ENCODE measurements around the gene SELENOK. TPM values are rescaled to one million over a fixed set of nuclear protein-coding genes. Genes with fewer than 3 reads are reported as not detected.

The SELENOK gene
- total and polyA plus RNA-seq, 2 donors (not counting 3 experiments of a cell fraction or from before 2014, with no cell fraction given), result 26.1 to 35.2 TPM

- Histone ChIP-seq H4K20me1 (replicated peaks; ENCODE audit: control insufficient read depth, extremely low read depth, insufficient read depth, low read length) (no peaks in the 10 kb centered on the region), H3K9me1 (replicated peaks; ENCODE audit: control insufficient read depth, extremely low read depth, insufficient read depth, low read length) (no peaks in the 10 kb centered on the region), H3K36me3 (ENCODE audit: control insufficient read depth in 2 of 2, extremely low read depth in 1 of 2, insufficient read depth in 2 of 2, low read length in 2 of 2) (no peaks in the 10 kb centered on the region), H3K4me1 (ENCODE audit: control insufficient read depth, extremely low read depth, insufficient read depth, low read length) (no peaks in the 10 kb centered on the region), H3K79me2 (ENCODE audit: control insufficient read depth, insufficient read depth, low read length) (no peaks in the 10 kb centered on the region), H3K9me3 (replicated peaks; ENCODE audit: control insufficient read depth, insufficient read depth, low read length) (no peaks in the 10 kb centered on the region), H2AFZ (ENCODE audit: low read depth, low read length) (peak overlapping the region; percentile 14), H3K27ac (ENCODE audit: insufficient read depth, low read depth, low read length) (no peak overlapping the region), H3K4me2 (ENCODE audit: insufficient read depth, low read length) (peak overlapping the region; percentile 33), H3K9ac (replicated peaks; ENCODE audit: extremely low read depth, insufficient read depth, low read length) (no peak overlapping the region), H3K4me3 (replicated peaks in 1 of 3; ENCODE audit: insufficient read depth in 1 of 3, low read depth in 1 of 3, low read length in 3 of 3) (peak overlapping the region in 1 of 3 experiments; percentile 36), H3K27me3 (ENCODE audit: control insufficient read depth in 2 of 2, insufficient read depth in 2 of 2, low read length in 2 of 2) (peaks cover 30 to 32% of the 10 kb centered on the region in 2 experiments)
- POLR2A ChIA-PET, result no interaction called here
- no TSS peak for BruUV-seq (replicated peaks)
- TF ChIP-seq POLR2A (IDR thresholded peaks at IDR 0.05; ENCODE audit: low read depth, low read length) (no peak), JUN (IDR thresholded peaks at IDR 0.05; ENCODE audit: borderline replicate concordance, insufficient read depth, insufficient read length, low read depth) (no peak), EZH2 (IDR thresholded peaks at IDR 0.05; ENCODE audit: borderline replicate concordance, low read depth, low read length, severe bottlenecking) (no peak), POLR2AphosphoS5 (IDR thresholded peaks at IDR 0.05; ENCODE audit: insufficient read depth, low read depth, low read length) (no peak), FOS (IDR thresholded peaks at IDR 0.05; ENCODE audit: borderline replicate concordance, insufficient read depth, low read length) (no peak), CTCF (IDR thresholded peaks at IDR 0.05; ENCODE audit: extremely low read depth in 1 of 2, insufficient read depth in 1 of 2, low read depth in 1 of 2, low read length in 2 of 2) (peak in 1 of 2 donors; percentile 14)
- intact Hi-C loops (cut with micrococcal nuclease), result no loop called here
- peak; percentile 17 for DNase-seq (ENCODE audit: low read depth, low spot score)
- no peak for FAIRE-seq
- CTCF ChIA-PET, result interaction anchor here (1.0 kb wide), 1 partner anchor 23 kb away, joined by 3 read pairs; no protein-coding TSS in a partner anchor
- dilution Hi-C loops (cut with MboI; ENCODE audit: extremely low pct_ligation_motif_present, low sequenced_read_pairs), result no loop called here
Measured at GRCh38 chr3:53845103-53845880, 46.4 kb downstream of the SELENOK start.

Measured in endothelial cell of umbilical vein (primary cell).